ENCODE measurements around the gene OSBPL3. TPM values are rescaled to one million over a fixed set of nuclear protein-coding genes. Genes with fewer than 3 reads are reported as not detected.

Gene OSBPL3
- total and polyA plus RNA-seq, 2 experiments from 2014 or later = 21.8 to 25.8 TPM

- H3K36me3 ChIP-seq (ENCODE audit: low read depth) = no peaks in the 10 kb centered on the region
- DNase-seq = no peak
- no peaks in the 10 kb centered on the region for H3K79me2 ChIP-seq (ENCODE audit: insufficient read depth)
- H3K4me1 ChIP-seq (ENCODE audit: insufficient read depth) = 0 out of 2 replicates have a peak, but pooled peaks cover 1% of the 10 kb centered on the region
- no peak overlapping the region for H3K27ac ChIP-seq
- H3F3A ChIP-seq (ENCODE audit: insufficient read depth) = 0 out of 2 replicates have a peak, but pooled peaks cover 4% of the 10 kb centered on the region
- H3K4me3 ChIP-seq = no peak overlapping the region
- no peak overlapping the region for H3K9ac ChIP-seq
- TF ChIP-seq EZH2 (IDR thresholded peaks at IDR 0.05; ENCODE audit: insufficient read depth, poor library complexity, severe bottlenecking) (no peak), EZH2phosphoT487 (IDR thresholded peaks at IDR 0.05; ENCODE audit: insufficient read depth, low read depth) (no peak)
- 90 to 92% methylated on average over 5 of the region's 5 CpGs for WGBS, 2 experiments (ENCODE audit: low coverage in 1 of 2, low lambda C conversion rate in 2 of 2, missing lambda C conversion rate in 2 of 2)
- no peaks in the 10 kb centered on the region for H3K27me3 ChIP-seq (replicated peaks; ENCODE audit: insufficient read depth)
- no peak overlapping the region for H2AFZ ChIP-seq
- no peaks in the 10 kb centered on the region for H3K9me2 ChIP-seq (ENCODE audit: insufficient read depth)
- H3K9me3 ChIP-seq (ENCODE audit: low read depth) = no peaks in the 10 kb centered on the region
- in situ Hi-C loops (cut with MboI) = no loop called here
- no peaks in the 10 kb centered on the region for H4K20me1 ChIP-seq (ENCODE audit: insufficient read depth)
- H3K4me2 ChIP-seq (ENCODE audit: unreplicated experiment) = no peak overlapping the region
Measured at GRCh38 chr7:24763303-24763901, 216.6 kb downstream of the OSBPL3 start.

DNA sequence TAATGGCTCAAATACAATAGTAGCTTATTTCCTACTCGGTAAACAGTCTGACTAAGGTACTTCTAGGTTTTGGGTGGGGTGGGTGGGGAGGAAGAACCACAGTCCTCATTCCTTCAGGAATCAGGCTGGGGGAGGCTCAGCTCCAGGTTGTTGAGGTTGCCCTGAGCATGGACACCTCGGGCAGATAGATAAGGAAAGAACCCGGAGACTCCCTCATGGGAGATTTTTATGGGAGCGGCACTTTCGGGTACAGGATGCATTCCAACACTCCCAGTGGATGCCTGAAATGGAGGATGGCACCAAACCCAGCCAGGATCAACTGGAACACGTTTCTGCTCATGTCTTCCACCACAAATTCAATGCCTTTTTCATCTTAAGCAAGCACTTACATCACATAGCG is 217.2 kb downstream of the OSBPL3 start:
- TF ChIP-seq EZH2phosphoT487 (IDR thresholded peaks at IDR 0.05; ENCODE audit: insufficient read depth, low read depth) (no peak), EZH2 (IDR thresholded peaks at IDR 0.05; ENCODE audit: insufficient read depth, poor library complexity, severe bottlenecking) (no peak)
- WGBS, 2 experiments (ENCODE audit: low coverage in 1 of 2, low lambda C conversion rate in 2 of 2, missing lambda C conversion rate in 2 of 2) = 82 to 88% methylated on average over 7 of the region's 7 CpGs
- H3F3A ChIP-seq (ENCODE audit: insufficient read depth) = 0 out of 2 replicates have a peak, but pooled peaks cover 10% of the 10 kb centered on the region
- H3K4me1 ChIP-seq (ENCODE audit: insufficient read depth) = peaks cover 6% of the 10 kb centered on the region; the same call in 1 of the 2 replicates
- H3K9me3 ChIP-seq (ENCODE audit: low read depth) = no peaks in the 10 kb centered on the region
- in situ Hi-C loops (cut with MboI) = no loop called here
- no peaks in the 10 kb centered on the region for H4K20me1 ChIP-seq (ENCODE audit: insufficient read depth)
- no peak overlapping the region for H3K27ac ChIP-seq
- H3K79me2 ChIP-seq (ENCODE audit: insufficient read depth) = no peaks in the 10 kb centered on the region
- H2AFZ ChIP-seq = no peak overlapping the region
- no peak overlapping the region for H3K4me3 ChIP-seq
- no peak for DNase-seq
- H3K9me2 ChIP-seq (ENCODE audit: insufficient read depth) = no peaks in the 10 kb centered on the region
- H3K27me3 ChIP-seq (replicated peaks; ENCODE audit: insufficient read depth) = no peaks in the 10 kb centered on the region
- H3K36me3 ChIP-seq (ENCODE audit: low read depth) = no peaks in the 10 kb centered on the region
- H3K9ac ChIP-seq = no peak overlapping the region
- no peak overlapping the region for H3K4me2 ChIP-seq (ENCODE audit: unreplicated experiment)

DNA sequence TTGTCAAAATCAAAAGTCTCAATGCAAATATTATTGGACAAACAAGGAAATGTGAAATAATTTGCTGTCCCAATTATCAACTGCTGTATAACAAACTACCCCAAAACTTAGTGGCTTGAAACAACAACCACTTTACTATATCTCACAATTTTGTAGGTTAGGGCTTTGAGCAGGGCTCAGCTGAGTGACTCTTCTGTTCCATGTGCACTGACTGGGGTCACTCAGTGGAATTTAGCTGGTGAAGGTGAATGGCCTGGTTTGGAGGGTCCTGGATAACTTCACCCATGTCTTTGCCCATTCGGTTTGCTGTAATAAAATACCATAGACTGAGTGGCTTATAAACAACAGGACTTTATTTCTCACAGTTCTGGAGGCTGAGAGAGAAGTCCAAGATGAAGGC is 219.0 kb downstream of the OSBPL3 start:
- Histone ChIP-seq H3F3A (ENCODE audit: insufficient read depth) (peaks cover 13% of the 10 kb centered on the region; the same call in 1 of the 2 replicates), H3K36me3 (ENCODE audit: low read depth) (no peaks in the 10 kb centered on the region), H3K4me3 (no peak overlapping the region), H3K27ac (no peak overlapping the region), H3K4me2 (ENCODE audit: unreplicated experiment) (no peak overlapping the region), H2AFZ (no peak overlapping the region), H3K9me2 (ENCODE audit: insufficient read depth) (no peaks in the 10 kb centered on the region), H4K20me1 (ENCODE audit: insufficient read depth) (no peaks in the 10 kb centered on the region), H3K27me3 (replicated peaks; ENCODE audit: insufficient read depth) (no peaks in the 10 kb centered on the region), H3K79me2 (ENCODE audit: insufficient read depth) (0 out of 2 replicates have a peak, but pooled peaks cover 5% of the 10 kb centered on the region), H3K9ac (no peak overlapping the region), H3K4me1 (ENCODE audit: insufficient read depth) (peaks cover 13% of the 10 kb centered on the region), H3K9me3 (ENCODE audit: low read depth) (no peaks in the 10 kb centered on the region)
- DNase-seq = no peak
- in situ Hi-C loops (cut with MboI) = no loop called here
- TF ChIP-seq EZH2 (IDR thresholded peaks at IDR 0.05; ENCODE audit: insufficient read depth, poor library complexity, severe bottlenecking) (no peak), EZH2phosphoT487 (IDR thresholded peaks at IDR 0.05; ENCODE audit: insufficient read depth, low read depth) (no peak)
- WGBS, 2 experiments (ENCODE audit: low coverage in 1 of 2, low lambda C conversion rate in 2 of 2, missing lambda C conversion rate in 2 of 2) = 68 to 75% methylated on average over 1 of the region's 1 CpG

DNA sequence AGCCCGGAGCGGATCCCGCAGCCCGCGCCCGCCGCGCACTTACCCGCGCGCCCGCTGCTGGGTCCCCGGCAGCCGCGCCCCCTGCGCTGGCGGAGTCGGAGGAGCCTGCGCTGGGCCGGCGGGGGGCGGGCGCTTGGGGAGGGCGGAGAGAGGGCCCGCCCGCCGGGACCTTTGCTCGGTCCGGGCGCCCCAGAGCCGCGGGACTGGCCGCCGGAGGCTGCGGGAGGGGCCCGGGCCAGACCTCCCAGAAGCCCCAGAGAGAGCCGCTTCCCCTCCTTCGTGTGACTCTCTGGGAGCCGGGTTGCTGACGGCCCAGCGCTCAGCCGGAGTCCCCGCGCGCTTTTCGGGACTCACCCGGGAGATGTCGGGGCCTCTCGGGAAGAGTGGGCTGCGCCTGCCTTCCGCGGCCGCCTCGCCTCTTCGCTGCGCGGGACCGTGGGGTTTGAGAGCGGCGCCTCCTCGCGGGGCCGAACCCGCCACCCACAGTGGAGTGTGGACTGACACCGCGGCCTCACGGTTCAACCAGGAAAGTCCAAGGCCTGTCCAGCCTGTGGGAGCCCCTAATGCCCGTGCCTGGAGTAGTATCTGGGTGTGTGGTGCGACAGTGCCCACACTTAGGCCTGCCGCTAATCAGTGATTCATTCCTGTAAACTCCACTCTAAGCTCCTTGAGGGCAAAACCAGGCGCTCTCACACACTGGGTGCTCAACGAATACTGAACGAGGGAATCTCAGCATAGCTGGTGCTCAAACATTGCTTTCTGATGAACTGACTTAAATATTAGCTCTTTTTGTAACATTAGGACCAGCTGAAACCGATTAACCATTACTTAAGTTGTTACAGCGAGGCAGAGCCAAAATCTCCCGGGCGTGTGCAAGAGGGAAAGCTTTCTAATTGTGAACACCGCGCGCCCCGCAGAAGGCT is 222.4 kb downstream of the OSBPL3 start, which contains the start of gene GSDME:
GSDME (minus strand) TSS at position 112 of the 923 bp plus-strand sequence. CDS start 7,690 bp downstream, outside the sequence.
- peaks cover 29% of the 10 kb centered on the region; the same call in 1 of the 2 replicates for H3F3A ChIP-seq (ENCODE audit: insufficient read depth)
- H3K27ac ChIP-seq = peak within 1 kb of the TSS; percentile 86
- H3K9me2 ChIP-seq (ENCODE audit: insufficient read depth) = no peaks in the 10 kb centered on the region
- WGBS, 2 experiments (ENCODE audit: low coverage in 1 of 2, low lambda C conversion rate in 2 of 2, missing lambda C conversion rate in 2 of 2) = 3 to 4% methylated on average over 36 to 64 of the region's 81 CpGs
- no peaks in the 10 kb centered on the region for H3K27me3 ChIP-seq (replicated peaks; ENCODE audit: insufficient read depth)
- H2AFZ ChIP-seq = peak within 1 kb of the TSS; percentile 88
- peak within 1 kb of the TSS; percentile 87 for H3K4me2 ChIP-seq (ENCODE audit: unreplicated experiment)
- H3K79me2 ChIP-seq (ENCODE audit: insufficient read depth) = peaks cover 21% of the 10 kb centered on the region
- peaks cover 32% of the 10 kb centered on the region for H3K4me1 ChIP-seq (ENCODE audit: insufficient read depth)
- H3K36me3 ChIP-seq (ENCODE audit: low read depth) = no peaks in the 10 kb centered on the region
- in situ Hi-C loops (cut with MboI) = no loop called here
- H3K9me3 ChIP-seq (ENCODE audit: low read depth) = no peaks in the 10 kb centered on the region
- no peaks in the 10 kb centered on the region for H4K20me1 ChIP-seq (ENCODE audit: insufficient read depth)
- TF ChIP-seq EZH2 (IDR thresholded peaks at IDR 0.05; ENCODE audit: insufficient read depth, poor library complexity, severe bottlenecking) (no peak), EZH2phosphoT487 (IDR thresholded peaks at IDR 0.05; ENCODE audit: insufficient read depth, low read depth) (no peak)
- DNase-seq = peak; percentile 83
- H3K4me3 ChIP-seq = peak within 1 kb of the TSS; percentile 72
- peak within 1 kb of the TSS; percentile 88 for H3K9ac ChIP-seq

Measured in GM23248 (cell line).